Effector memory CD4-positive, alpha-beta T cell (primary cell): Measurements from ENCODE around the gene DCPS.
"Not testable (repeated sequence)": the region's sequence is repeated elsewhere in the genome, so short reads cannot be mapped to it uniquely, and the experiment has no call there.

Source experiments
- DNase-seq, 3 donors: peaks; one replicate each; pipeline ENCODE4 v3.0.0-alpha.2; 2020
- H3K27ac ChIP-seq: 2 replicates; pipeline ENCODE4 v1.7.0; 2013; ENCODE audit warnings: mild to moderate bottlenecking, low read length, moderate library complexity; ENCODE audit not compliant: insufficient read depth, poor library complexity, severe bottlenecking
- H3K27me3 ChIP-seq: replicated peaks from 2 replicates; pipeline ENCODE4 v1.7.0; 2013; ENCODE audit warnings: mild to moderate bottlenecking, low read length; ENCODE audit not compliant: insufficient read depth, control insufficient read depth, poor library complexity, severe bottlenecking
- H3K36me3 ChIP-seq: 2 replicates; pipeline ENCODE4 v1.7.0; 2013; ENCODE audit warnings: mild to moderate bottlenecking, low read length, moderate library complexity; ENCODE audit not compliant: control insufficient read depth, insufficient read depth
- H3K4me1 ChIP-seq: 2 replicates; pipeline ENCODE4 v1.7.0; 2013; ENCODE audit warnings: low read length, mild to moderate bottlenecking; ENCODE audit not compliant: control insufficient read depth, insufficient read depth, poor library complexity, severe bottlenecking
- H3K4me3 ChIP-seq: 2 replicates; pipeline ENCODE4 v1.7.0; 2013; ENCODE audit warnings: low read length, low read depth, mild to moderate bottlenecking; ENCODE audit not compliant: insufficient read depth, poor library complexity, severe bottlenecking
- H3K9me3 ChIP-seq: 2 replicates; pipeline ENCODE4 v1.7.0; 2013; ENCODE audit warnings: mild to moderate bottlenecking, low read length, moderate library complexity; ENCODE audit not compliant: control insufficient read depth
- total RNA-seq, 3 donors: gene quantifications; one replicate each; lab custom pipeline; 2026; lab: John Stamatoyannopoulos, UW

The DCPS gene, protein sequence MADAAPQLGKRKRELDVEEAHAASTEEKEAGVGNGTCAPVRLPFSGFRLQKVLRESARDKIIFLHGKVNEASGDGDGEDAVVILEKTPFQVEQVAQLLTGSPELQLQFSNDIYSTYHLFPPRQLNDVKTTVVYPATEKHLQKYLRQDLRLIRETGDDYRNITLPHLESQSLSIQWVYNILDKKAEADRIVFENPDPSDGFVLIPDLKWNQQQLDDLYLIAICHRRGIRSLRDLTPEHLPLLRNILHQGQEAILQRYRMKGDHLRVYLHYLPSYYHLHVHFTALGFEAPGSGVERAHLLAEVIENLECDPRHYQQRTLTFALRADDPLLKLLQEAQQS
- 17.0 to 18.2 (median 17.1) reads per million in 3 donors for total RNA-seq

DNA sequence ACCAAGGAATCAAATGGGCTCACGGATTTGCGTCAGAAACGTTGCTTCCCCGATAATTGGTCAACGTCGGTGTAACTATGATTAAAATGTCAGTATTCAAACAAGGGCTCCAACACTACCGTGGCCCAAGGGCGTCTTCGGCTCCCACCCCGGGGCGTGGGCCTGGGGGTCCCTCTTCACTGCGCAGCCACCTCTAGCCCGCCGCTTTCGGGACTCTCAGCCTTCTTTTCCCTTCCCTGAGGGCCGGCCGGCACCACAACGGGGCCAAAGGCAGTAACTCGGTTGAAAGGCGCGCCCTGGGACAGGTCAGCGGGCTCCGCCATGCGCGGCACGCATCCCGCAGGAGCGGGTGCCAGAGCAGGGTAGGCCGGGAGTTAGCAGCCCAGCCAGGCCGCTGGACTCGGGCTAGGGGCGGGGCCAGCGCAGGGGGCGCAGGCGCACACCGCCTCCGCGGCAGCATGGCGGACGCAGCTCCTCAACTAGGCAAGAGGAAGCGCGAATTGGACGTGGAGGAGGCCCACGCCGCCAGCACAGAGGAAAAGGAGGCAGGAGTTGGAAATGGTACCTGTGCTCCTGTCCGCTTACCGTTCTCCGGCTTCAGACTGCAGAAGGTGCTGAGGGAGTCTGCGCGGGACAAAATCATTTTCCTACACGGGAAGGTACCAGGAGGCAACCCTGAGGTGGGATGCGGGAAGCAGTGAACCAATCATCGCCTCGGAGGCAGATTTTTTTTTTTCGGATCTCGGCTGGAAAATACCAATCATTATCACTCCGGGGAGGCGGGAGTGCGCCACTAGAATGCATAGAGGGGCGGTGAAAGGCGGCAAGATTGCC is at the start of gene DCPS:
TSS of gene DCPS (plus strand) at position 438 of the 834 bp plus-strand sequence. CDS start at position 459, 21 bp downstream.
- H3K4me1 ChIP-seq: peaks cover 5% of the 10 kb centered on the region
- H3K4me3 ChIP-seq: peak within 1 kb of the TSS; percentile 94

GRCh38 chr11:126254819-126255218 is 49.0 kb upstream of the DCPS start:
- Histone ChIP-seq H3K36me3 (no peaks in the 10 kb centered on the region), H3K27me3 (no peaks in the 10 kb centered on the region), H3K27ac (no peak overlapping the region), H3K9me3 (no peaks in the 10 kb centered on the region), H3K4me3 (no peak overlapping the region), H3K4me1 (no peaks in the 10 kb centered on the region)
- DNase-seq: no peak

More for the DNA sequence above, at the start of gene DCPS:
- no peaks in the 10 kb centered on the region for H3K36me3 ChIP-seq
- no peaks in the 10 kb centered on the region for H3K27me3 ChIP-seq
- DNase-seq: peak; percentile 75 to 79 (median 79)
- no peaks in the 10 kb centered on the region for H3K9me3 ChIP-seq
- peak within 1 kb of the TSS; percentile 93 for H3K27ac ChIP-seq

GRCh38 chr11:126255507-126255906 is 48.4 kb upstream of the DCPS start:
- not testable (repeated sequence) for H3K4me3 ChIP-seq, H3K36me3 ChIP-seq, H3K9me3 ChIP-seq, H3K27ac ChIP-seq, H3K4me1 ChIP-seq, H3K27me3 ChIP-seq, DNase-seq

GRCh38 chr11:126256216-126256615 is 47.6 kb upstream of the DCPS start:
- Histone ChIP-seq H3K27me3 (no peaks in the 10 kb centered on the region), H3K4me1 (no peaks in the 10 kb centered on the region), H3K36me3 (peaks cover 9% of the 10 kb centered on the region)

DNA sequence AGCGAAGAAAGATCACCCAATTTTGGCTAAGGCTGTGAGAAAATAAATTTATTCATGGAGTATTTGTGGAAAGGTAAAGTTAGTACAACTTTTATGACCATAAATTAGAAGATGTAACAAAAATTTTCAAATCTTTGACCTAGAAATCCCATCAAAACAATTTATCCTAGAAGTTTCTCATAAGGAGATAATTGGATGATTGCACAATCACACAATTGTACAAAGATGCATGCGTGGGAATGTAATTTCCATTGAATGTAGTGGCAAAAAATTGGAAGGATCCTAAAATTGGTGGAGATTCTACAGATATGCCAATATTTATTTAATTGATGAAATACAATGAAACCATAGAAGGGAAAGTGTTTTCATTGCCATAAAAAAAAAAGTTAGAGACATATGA is 46.7 kb upstream of the DCPS start:
- H3K27ac ChIP-seq: no peak overlapping the region
- no peaks in the 10 kb centered on the region for H3K9me3 ChIP-seq
- H3K27me3 ChIP-seq: no peaks in the 10 kb centered on the region
- DNase-seq: no peak
- peaks cover 15% of the 10 kb centered on the region for H3K36me3 ChIP-seq
- H3K4me1 ChIP-seq: no peaks in the 10 kb centered on the region
- H3K4me3 ChIP-seq: no peak overlapping the region

More at GRCh38 chr11:126256216-126256615, 47.6 kb upstream of the DCPS start:
- H3K9me3 ChIP-seq: no peaks in the 10 kb centered on the region
- H3K27ac ChIP-seq: no peak overlapping the region
- DNase-seq: no peak
- H3K4me3 ChIP-seq: no peak overlapping the region

DNA sequence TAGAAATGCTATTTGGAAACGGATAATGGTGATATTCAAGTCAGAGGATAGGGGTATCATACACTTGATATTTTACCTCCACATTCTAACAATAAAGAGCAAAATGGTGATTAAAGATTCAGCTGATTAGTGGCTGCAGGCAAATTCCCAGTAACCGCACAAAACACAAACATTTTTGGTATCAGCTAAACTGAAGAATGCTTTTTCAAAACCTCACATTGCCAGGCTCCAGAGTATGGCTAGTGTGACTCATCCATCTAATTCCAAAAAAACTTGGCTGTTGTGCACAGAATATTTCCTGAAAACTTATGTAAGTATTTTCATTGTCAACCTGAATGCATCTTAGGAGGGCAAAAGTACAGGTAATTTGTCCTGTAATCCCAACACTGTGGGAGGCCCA is 46.1 kb upstream of the DCPS start:
- H3K4me3 ChIP-seq: no peak overlapping the region
- H3K27ac ChIP-seq: no peak overlapping the region
- DNase-seq: no peak

GRCh38 chr11:126262216-126262615 is 41.6 kb upstream of the DCPS start:
- no peak for DNase-seq
- no peaks in the 10 kb centered on the region for H3K4me1 ChIP-seq
- peaks cover 64% of the 10 kb centered on the region for H3K36me3 ChIP-seq
- H3K27ac ChIP-seq: no peak overlapping the region
- no peak overlapping the region for H3K4me3 ChIP-seq
- H3K27me3 ChIP-seq: no peaks in the 10 kb centered on the region
- no peaks in the 10 kb centered on the region for H3K9me3 ChIP-seq

More for the DNA sequence above, 46.1 kb upstream of the DCPS start:
- no peaks in the 10 kb centered on the region for H3K4me1 ChIP-seq
- peaks cover 20% of the 10 kb centered on the region for H3K36me3 ChIP-seq
- H3K27me3 ChIP-seq: no peaks in the 10 kb centered on the region
- H3K9me3 ChIP-seq: no peaks in the 10 kb centered on the region

DNA sequence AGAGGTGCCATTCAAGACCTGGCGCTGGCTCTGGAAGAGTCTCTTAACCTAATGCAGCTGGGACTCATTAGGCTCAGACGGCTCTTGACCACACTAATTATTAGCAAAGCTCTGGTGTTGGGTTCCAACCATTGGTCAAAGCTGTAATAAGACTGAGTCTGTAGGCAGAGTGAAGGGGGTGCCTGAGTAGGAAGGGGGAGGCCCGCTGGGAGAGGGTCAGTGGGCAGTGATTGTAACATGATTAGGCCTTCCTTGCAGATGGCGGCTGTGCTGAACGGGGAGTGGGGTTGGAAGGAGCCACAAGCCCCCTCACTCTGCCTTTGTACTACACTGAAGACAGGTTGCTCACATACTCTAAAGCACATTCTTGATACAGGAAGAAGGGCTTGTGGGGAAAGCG is 40.4 kb upstream of the DCPS start:
- H3K36me3 ChIP-seq: peaks cover 66% of the 10 kb centered on the region
- no peaks in the 10 kb centered on the region for H3K27me3 ChIP-seq
- no peak for DNase-seq
- no peak overlapping the region for H3K4me3 ChIP-seq
- H3K27ac ChIP-seq: no peak overlapping the region
- peaks cover 10% of the 10 kb centered on the region for H3K4me1 ChIP-seq
- H3K9me3 ChIP-seq: no peaks in the 10 kb centered on the region

- DNase-seq: no peak
- no peaks in the 10 kb centered on the region for H3K27me3 ChIP-seq
- H3K4me3 ChIP-seq: no peak overlapping the region
- H3K9me3 ChIP-seq: no peaks in the 10 kb centered on the region
- peaks cover 60% of the 10 kb centered on the region for H3K36me3 ChIP-seq
- no peak overlapping the region for H3K27ac ChIP-seq
- H3K4me1 ChIP-seq: peaks cover 19% of the 10 kb centered on the region
These were observed 38.0 kb upstream of the DCPS start for GRCh38 chr11:126265811-126266210.

DNA sequence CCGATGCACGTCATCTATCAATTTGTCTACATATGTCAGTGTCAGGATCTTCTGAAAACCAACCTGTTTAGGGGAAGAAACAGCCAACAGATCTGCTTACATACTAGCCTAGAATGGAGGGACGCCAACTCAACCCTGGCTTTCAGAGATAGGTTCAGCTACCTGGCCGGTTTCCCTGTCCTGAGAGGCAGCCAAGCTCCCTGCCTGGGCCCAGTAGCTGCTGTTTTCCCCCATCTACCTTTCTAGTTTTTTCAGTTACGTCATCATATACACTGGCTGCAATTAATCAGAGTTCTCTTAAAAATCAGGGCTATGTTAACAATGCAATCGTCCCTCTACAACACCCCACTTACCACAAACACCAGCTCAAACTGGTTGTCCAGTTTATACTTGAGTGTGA is 36.2 kb upstream of the DCPS start:
- H3K36me3 ChIP-seq: peaks cover 46% of the 10 kb centered on the region
- peaks cover 19% of the 10 kb centered on the region for H3K4me1 ChIP-seq
- H3K27me3 ChIP-seq: no peaks in the 10 kb centered on the region
- H3K27ac ChIP-seq: peak overlapping the region; percentile 85
- H3K4me3 ChIP-seq: peak overlapping the region; percentile 79
- H3K9me3 ChIP-seq: no peaks in the 10 kb centered on the region
- no peak for DNase-seq
